Hematopoietic multipotent progenitor cell treated with erythropoietin and hydrocortisone succinate and interleukin-3 and kit ligand, for 6 days (in vitro differentiated cells): ENCODE measurements around the gene ITGA6.

Source experiments
- DNase-seq: peaks from one replicate; pipeline ENCODE4 v3.0.0-alpha.2; 2015

Gene ITGA6

DNA sequence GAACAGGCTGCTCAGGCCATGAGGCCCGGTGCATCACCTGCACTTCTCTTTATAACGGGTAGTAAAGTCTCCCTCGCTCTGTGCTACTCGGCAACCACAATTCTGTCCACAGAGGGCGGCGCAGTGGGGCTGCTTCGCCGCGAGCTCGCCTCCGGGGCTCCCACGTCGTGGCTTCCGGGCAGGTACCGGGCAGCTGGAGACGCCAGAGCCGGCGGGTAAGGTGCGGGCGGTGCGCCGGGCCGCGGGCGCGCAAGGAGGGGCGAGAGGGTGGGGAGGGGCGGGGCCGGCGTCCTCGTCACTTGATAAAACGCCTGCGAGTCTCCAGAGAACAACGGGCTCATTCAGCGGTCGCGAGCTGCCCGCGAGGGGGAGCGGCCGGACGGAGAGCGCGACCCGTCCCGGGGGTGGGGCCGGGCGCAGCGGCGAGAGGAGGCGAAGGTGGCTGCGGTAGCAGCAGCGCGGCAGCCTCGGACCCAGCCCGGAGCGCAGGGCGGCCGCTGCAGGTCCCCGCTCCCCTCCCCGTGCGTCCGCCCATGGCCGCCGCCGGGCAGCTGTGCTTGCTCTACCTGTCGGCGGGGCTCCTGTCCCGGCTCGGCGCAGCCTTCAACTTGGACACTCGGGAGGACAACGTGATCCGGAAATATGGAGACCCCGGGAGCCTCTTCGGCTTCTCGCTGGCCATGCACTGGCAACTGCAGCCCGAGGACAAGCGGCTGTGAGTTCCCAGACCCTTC lies at the start of gene ITGA6:
Gene ITGA6 (plus strand): TSS at position 331 of the 734 bp plus-strand sequence.
- peak; percentile 77 for DNase-seq

- DNase-seq, result peak; percentile 33
These were observed 46.7 kb upstream of the ITGA6 start for GRCh38 chr2:172380436-172381274.

DNA sequence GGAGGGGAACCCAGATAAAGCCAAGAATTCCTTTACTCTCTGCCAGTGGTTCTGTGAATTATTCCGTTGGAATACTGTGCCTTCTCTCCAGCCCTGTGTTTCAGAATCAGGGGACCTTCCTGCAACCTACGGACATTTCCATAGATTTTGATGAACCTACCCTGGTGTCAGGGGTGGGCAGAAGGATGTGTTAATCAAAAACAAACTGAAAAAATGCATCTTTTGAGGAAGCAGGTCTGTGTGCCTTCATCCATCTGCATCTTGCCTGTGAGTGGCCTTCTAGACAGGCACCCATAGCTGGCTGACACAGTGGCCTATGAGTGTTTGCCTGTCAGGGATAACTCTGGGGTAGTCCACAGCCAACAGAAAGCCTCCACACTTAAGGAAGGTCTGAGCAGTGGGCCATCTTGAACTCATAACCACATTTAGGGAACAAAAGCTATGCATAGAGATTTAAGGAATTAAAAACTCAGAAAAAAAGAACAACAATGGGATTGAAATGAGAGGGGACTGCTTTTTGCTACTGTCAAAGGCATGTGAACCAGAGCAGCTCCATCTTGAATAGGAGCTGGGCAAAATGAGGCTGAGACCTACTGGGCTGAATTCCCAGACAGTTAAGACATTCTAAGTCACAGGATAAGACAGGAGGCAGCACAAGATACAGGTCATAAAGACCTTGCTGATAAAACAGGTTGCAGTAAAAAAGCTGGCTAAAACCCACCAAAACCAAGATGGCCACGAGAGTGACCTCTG lies 45.9 kb upstream of the ITGA6 start:
- no peak for DNase-seq

DNA sequence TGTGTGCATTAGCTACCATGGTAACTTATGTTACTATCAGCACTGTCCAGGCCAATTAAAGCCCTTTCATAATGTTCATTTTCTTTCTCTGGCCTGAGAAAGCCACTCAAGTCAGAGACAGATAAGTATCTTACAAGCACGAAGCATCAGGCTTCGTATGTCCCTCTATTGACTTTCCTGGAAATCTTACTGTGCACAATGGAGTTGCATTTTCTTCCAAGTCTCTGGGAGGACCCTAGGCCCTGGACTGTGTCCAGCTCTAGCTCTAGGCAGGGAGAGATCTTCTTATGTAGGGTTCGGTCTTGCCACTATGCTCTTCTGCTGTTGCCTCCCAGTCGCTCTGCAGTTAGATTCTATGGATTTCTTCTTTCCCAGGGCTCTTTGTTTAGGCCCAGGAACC lies 40.0 kb upstream of the ITGA6 start:
- DNase-seq, result no peak

DNA sequence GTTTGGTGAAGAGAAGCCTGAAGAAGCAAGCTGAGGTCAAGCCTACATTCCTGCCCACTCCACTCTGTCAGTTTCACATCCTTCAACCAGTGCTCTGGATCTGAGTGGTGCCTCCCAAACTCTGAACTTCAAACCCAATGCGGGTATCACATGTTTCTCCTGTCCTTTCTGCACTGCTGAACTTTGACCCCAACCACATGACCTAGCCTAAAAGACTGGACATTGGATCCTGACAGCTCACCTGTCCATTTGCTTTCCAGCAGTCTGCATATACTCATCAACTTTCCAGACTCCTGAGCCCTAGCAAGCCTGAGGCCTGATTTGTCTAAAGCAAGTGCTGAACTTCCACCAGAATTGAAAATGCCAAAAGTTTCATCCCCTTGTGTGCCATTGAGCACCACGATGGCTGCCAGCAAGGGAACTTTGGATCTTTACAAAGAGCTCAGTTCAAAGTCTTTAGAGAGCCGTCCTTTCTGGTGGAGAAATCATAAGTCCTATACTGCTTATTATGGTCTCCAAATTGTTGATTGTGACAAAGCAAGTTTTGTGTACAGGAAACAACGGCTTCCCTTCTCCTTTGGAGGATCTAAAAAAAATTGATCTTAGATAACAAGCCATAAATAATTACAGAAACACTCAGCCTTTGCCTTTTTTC lies 37.6 kb upstream of the ITGA6 start:
- no peak for DNase-seq

DNA sequence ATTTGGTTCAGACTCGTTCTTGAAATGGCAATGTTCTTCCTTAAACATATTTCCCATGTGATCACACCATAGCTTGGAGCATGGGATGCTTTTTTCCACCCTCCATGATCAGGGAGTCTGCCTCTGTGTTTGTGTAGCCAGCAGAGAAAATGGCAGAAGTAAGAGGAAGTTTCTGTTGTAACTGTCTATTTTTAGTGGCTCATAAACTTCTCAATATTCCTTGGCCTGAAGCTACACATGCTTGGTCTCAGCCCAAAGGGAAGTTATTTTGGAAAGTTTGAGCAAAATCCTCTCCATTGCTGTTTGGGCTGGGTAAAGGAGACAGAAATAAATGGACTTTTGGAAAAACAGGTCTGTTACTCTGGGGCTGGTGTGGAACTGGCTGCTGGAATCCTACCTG lies 33.4 kb upstream of the ITGA6 start:
- no peak for DNase-seq

DNA sequence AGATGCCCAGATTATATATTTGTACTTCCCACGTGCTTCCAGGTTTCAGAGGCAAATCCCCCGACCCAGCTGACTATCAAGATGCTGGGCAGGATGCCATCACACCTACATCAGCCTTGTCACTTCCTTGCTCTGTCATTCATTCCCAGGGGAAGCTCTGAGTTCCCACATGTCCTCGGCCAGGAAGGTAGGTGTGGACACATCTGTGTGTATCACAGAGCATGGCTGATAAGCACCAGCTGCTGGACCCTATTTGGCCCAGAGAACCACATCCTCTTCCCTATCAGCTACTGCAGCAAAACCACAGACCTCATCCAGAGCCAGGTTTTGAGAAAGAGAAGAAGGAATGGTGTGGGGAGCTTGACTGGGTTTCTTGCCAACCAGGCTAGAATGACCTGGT lies 31.9 kb upstream of the ITGA6 start:
- DNase-seq, result peak; percentile 85

GRCh38 chr2:172397148-172397834 lies 30.1 kb upstream of the ITGA6 start:
- DNase-seq, result no peak

DNA sequence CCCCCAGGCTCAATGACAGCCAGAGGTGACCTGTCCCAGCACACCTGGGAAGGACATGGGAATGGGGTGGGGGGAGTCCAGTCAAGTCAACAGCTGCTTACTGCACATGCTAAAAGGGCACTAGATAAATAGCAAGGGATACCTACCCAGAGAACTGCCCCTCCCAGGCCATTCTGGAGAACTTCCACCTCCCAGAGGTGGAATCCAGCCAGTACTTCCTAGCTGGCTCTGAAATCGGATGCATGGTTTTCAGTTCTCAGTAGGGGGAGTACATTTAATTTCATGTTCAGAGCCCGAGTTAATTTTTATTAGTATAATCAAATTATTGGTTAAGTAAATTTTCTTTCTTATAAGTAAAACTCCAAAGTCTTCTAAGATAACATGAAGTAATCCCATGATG lies 28.9 kb upstream of the ITGA6 start:
- no peak for DNase-seq

DNA sequence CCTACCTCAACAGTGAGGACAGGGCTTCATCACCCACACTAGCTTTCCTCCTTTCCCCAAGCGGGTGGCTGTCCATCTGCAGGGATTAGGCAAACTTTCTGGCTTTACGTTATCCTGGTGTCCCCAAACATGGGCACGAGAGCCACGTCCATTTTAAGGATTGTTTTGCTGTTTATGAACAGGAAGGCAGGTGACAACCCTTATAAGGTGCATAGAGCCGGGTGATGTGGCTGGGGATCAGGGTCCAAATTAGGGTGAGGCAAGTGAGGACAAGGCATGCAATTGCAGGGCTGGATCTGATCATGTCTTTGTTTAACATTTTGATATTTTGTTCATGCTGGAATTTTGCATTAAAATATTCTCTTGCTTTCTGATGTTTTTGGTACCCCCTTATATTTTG lies 27.6 kb upstream of the ITGA6 start:
- no peak for DNase-seq

- no peak for DNase-seq
These were observed 25.2 kb upstream of the ITGA6 start for GRCh38 chr2:172402198-172402597.

- DNase-seq, result no peak
These were observed 24.0 kb upstream of the ITGA6 start for GRCh38 chr2:172403402-172403801.

DNA sequence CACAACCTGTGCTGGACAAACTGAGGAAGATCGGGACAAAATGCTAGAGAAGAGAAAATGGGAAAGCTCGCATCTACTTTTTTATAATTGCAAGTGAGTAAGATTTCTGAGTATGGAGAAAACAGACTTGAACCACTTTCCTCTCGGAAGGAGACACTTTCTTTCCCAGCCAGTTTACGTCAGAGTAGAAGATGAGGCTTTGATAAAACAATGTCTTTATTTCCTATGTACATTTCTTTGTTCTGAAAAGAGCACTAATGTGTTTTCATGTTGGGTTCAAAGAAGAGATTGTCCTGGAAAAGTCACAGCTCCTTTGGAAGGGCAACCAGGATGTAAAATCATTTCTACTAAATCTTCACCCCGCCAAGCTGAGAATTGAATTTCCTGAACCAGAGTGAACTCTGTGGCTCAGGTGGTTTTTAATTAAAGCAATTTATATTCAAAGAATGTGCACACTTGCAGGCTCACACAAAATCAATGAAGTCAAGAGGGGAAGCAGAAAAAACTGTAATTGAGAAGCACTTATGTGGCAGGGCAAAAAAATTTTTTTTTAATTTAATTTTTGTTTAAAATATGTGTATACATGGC lies 23.4 kb upstream of the ITGA6 start:
- no peak for DNase-seq

- DNase-seq, result no peak
These were observed 22.6 kb upstream of the ITGA6 start for GRCh38 chr2:172404824-172405223.

- no peak for DNase-seq
These were observed 21.7 kb upstream of the ITGA6 start for GRCh38 chr2:172405673-172406072.

- DNase-seq, result no peak
These were observed 19.1 kb upstream of the ITGA6 start for GRCh38 chr2:172408143-172408766.

GRCh38 chr2:172409042-172409441 lies 18.3 kb upstream of the ITGA6 start:
- DNase-seq, result no peak

GRCh38 chr2:172412984-172413492 lies 14.3 kb upstream of the ITGA6 start:
- no peak for DNase-seq

DNA sequence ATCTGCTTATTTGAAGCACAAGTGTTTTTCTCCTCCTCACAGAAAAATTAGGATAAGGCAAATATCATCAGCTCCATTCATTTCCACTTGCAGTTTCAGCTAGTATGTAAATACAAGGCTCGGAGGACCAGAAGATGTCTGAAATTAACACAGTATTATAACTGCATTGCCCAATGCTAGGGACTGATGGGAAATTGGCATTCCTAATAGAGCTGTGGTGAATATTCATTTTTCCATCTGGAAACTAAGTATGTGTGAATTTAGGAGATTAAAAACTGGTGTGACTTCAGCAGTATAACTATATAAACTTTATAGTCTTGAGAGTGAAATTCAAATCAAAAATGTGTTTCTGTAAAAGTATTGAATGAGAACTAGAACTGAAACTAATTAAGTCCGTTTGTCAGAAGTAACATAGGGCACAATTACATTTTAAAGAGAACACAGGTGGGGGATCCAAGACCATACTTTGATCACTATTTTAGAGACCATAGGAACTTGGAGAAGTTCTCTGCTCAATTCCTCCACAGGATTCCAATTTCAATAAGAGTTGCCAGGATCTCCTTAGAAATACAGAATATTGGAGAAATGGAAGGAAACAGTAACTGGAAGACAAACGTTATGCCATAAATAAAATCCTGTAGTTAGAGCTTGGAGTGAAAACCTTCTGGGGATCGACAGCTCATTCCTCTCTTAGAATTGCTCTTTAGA lies 12.1 kb upstream of the ITGA6 start:
- no peak for DNase-seq

- DNase-seq, result no peak
These were observed 11.6 kb upstream of the ITGA6 start for GRCh38 chr2:172415865-172416183.
